Panc1 (cell line): ENCODE data around the gene TAS2R19. TPM values are rescaled to one million over a fixed set of nuclear protein-coding genes. Genes with fewer than 3 reads are reported as not detected.

Experiments used
- ATAC-seq: fragments of 200-7000 bp; cut with Tn5 transposase; 2 replicates; pipeline ENCODE4 v1.9.1; 2020; ENCODE audit warnings: mild to moderate bottlenecking, moderate library complexity
- BruUV-seq: library from RNA; stranded (reverse); fragments of 400-500 nt; replicated peaks from 2 replicates; lab custom pipeline; 2021; lab: Mats Ljungman, UMichigan
- CTCF ChIA-PET: fragments of 300-600 bp; sonication (Branson Sonifier 250); formaldehyde crosslinking; loops from one replicate; lab custom pipeline; 2022; ENCODE audit warnings: antibody characterized with exemption; lab: Charles Lee
- POLR2A ChIA-PET: fragments of 300-600 bp; sonication (Branson Sonifier 250); formaldehyde crosslinking; loops from one replicate; lab custom pipeline; 2022; ENCODE audit warnings: antibody characterized with exemption; lab: Charles Lee
- DNase-seq: peaks from one replicate; pipeline ENCODE4 v3.0.0-alpha.2; 2010; ENCODE audit warnings: low read depth, low spot score
- H3K27ac ChIP-seq: 2 replicates; pipeline ENCODE4 v1.5.1; 2011; ENCODE audit warnings: mild to moderate bottlenecking, low read length, inconsistent platforms
- H3K27me3 ChIP-seq: fragments of 200-500 bp; sonication (Bioruptor generic); 2 replicates; pipeline ENCODE4 v1.6.0; 2014; ENCODE audit warnings: low read length, inconsistent platforms; ENCODE audit not compliant: control insufficient read depth, insufficient read depth
- H3K36me3 ChIP-seq: fragments of 200-500 bp; sonication (Bioruptor generic); 2 replicates; pipeline ENCODE4 v1.5.1; 2014; ENCODE audit warnings: inconsistent platforms, mild to moderate bottlenecking, low read length, moderate library complexity; ENCODE audit not compliant: control insufficient read depth, insufficient read depth
- H3K4me1 ChIP-seq: 2 replicates; pipeline ENCODE4 v1.5.1; 2011; ENCODE audit warnings: inconsistent platforms, mild to moderate bottlenecking, low read length, moderate library complexity; ENCODE audit not compliant: control insufficient read depth, insufficient read depth
- H3K4me3 ChIP-seq, 2 experiments: 2 replicates each; pipeline ENCODE4 v1.5.1; 2011 to 2012; ENCODE audit warnings: low read depth in 2 of 2, low read length in 2 of 2, mild to moderate bottlenecking in 2 of 2, inconsistent platforms in 1 of 2, moderate library complexity in 1 of 2
- H3K9me3 ChIP-seq: fragments of 200-500 bp; sonication (Bioruptor generic); 2 replicates; pipeline ENCODE4 v1.5.1; 2014; ENCODE audit warnings: low read depth, mild to moderate bottlenecking, inconsistent platforms, low read length, moderate library complexity; ENCODE audit not compliant: control insufficient read depth, insufficient read depth
- CTCF ChIP-seq: fragments of 450-650 bp; IDR thresholded peaks from 2 replicates; pipeline ENCODE4 v1.5.1; 2017; ENCODE audit warnings: mild to moderate bottlenecking
- POLR2AphosphoS5 ChIP-seq: IDR thresholded peaks from 2 replicates; pipeline ENCODE4 v1.6.1; 2012; ENCODE audit warnings: mild to moderate bottlenecking, low read depth, low read length, moderate library complexity
- REST ChIP-seq, 2 experiments: IDR thresholded peaks; 2 replicates each; pipeline ENCODE4 v1.6.1; 2011 to 2012; ENCODE audit warnings: low read depth in 2 of 2, control low read depth in 1 of 2, low read length in 1 of 2, mild to moderate bottlenecking in 1 of 2, moderate library complexity in 1 of 2; ENCODE audit not compliant: insufficient read depth in 1 of 2
- SIN3A ChIP-seq: IDR thresholded peaks from 2 replicates; pipeline ENCODE4 v1.6.1; 2012; ENCODE audit warnings: low read depth, mild to moderate bottlenecking, low read length, moderate library complexity, borderline replicate concordance; ENCODE audit not compliant: insufficient read depth
- TCF7L2 ChIP-seq: IDR thresholded peaks from 2 replicates; pipeline ENCODE4 v1.6.1; 2011; ENCODE audit warnings: mild to moderate bottlenecking, low read depth, low read length, inconsistent platforms
- in situ Hi-C: cut with HindIII; loops from 2 replicates; pipeline ENCODE4 v1.10.0; 2016; ENCODE audit warnings: low sequenced_read_pairs, low pct_unique_long_range_greater_than_20kb
- intact Hi-C: fragments of 100-400 bp; cut with micrococcal nuclease; formaldehyde crosslinking; loops from one replicate; pipeline ENCODE4 v1.10.0; 2022; ENCODE audit not compliant: unreplicated experiment
- total RNA-seq: library from RNA; stranded (reverse); gene quantifications from one replicate; pipeline ENCODE4 v1.2.1, GENCODE V29; 2021; ENCODE audit not compliant: unreplicated experiment

TAS2R19 gene
- total RNA-seq, 1 experiment from 2014 or later = 1.1 TPM

- POLR2A ChIA-PET = no interaction called here
- H3K4me1 ChIP-seq = no peaks in the 10 kb centered on the region
- CTCF ChIA-PET = no interaction called here
- DNase-seq (no peak), ATAC-seq (no peak)
- intact Hi-C loops = no loop called here
- H3K4me3 ChIP-seq = no peak overlapping the region
- no peak overlapping the region for H3K27ac ChIP-seq
- in situ Hi-C loops = no loop called here
- H3K9me3 ChIP-seq = no peaks in the 10 kb centered on the region
- no peak for TF ChIP-seq TCF7L2
- TF ChIP-seq SIN3A = no peak
- no peak for TF ChIP-seq POLR2AphosphoS5
- no peak for TF ChIP-seq CTCF
- TF ChIP-seq REST (IDR thresholded peaks at IDR 0.05; ENCODE audit: insufficient read depth in 1 of 2, low read depth in 2 of 2, low read length in 1 of 2) = no peak
- no TSS peak for BruUV-seq
- H3K27me3 ChIP-seq = no peaks in the 10 kb centered on the region
- H3K36me3 ChIP-seq = no peaks in the 10 kb centered on the region
These were observed 47.5 kb downstream of the TAS2R19 start for GRCh38 chr12:10974965-10975364.

Other genes starting within 250 kb of the TAS2R19 start
- not detected for gene TAS2R7, start 220.0 kb downstream of the TAS2R19 start, total RNA-seq
- not detected for gene TAS2R8, start 215.3 kb downstream of the TAS2R19 start, total RNA-seq
- not detected for gene TAS2R9, start 212.5 kb downstream of the TAS2R19 start, total RNA-seq
- gene TAS2R10, start 196.3 kb downstream of the TAS2R19 start, total RNA-seq = 0.23 TPM
- gene PRR4, start 173.1 kb downstream of the TAS2R19 start, total RNA-seq = 1.1 TPM
- gene PRH1, start 138.4 kb downstream of the TAS2R19 start, total RNA-seq = 10.5 TPM
- gene TAS2R13, start 113.1 kb downstream of the TAS2R19 start, total RNA-seq = 0.39 TPM
- gene PRH2, start 93.4 kb downstream of the TAS2R19 start, total RNA-seq = not detected
- 1.4 TPM for gene TAS2R14, start 83.4 kb downstream of the TAS2R19 start, total RNA-seq
- 0.18 TPM for gene TAS2R50, start 35.7 kb downstream of the TAS2R19 start, total RNA-seq
- 0.95 TPM for gene TAS2R20, start 24.3 kb downstream of the TAS2R19 start, total RNA-seq
- gene TAS2R31, start 8.8 kb upstream of the TAS2R19 start, total RNA-seq = 1.3 TPM
- gene TAS2R46, start 39.7 kb upstream of the TAS2R19 start, total RNA-seq = 0.46 TPM
- 0.36 TPM for gene TAS2R43, start 69.7 kb upstream of the TAS2R19 start, total RNA-seq
- gene TAS2R30, start 112.0 kb upstream of the TAS2R19 start, total RNA-seq = 0.74 TPM
- 6.0 TPM for gene SMIM10L1, start 148.6 kb upstream of the TAS2R19 start, total RNA-seq
- gene TAS2R42, start 164.3 kb upstream of the TAS2R19 start, total RNA-seq = not detected
- gene PRB3, start 247.1 kb upstream of the TAS2R19 start, total RNA-seq = not detected